ENCODE results near the gene TBC1D30. TPM values are rescaled to one million over a fixed set of nuclear protein-coding genes. Genes with fewer than 3 reads are reported as not detected.
"Not testable (repeated sequence)": the region's sequence is repeated elsewhere in the genome, so short reads cannot be mapped to it uniquely, and the experiment has no call there.

TBC1D30 gene
- polyA plus RNA-seq, 1 donor = 1.4 TPM

DNA sequence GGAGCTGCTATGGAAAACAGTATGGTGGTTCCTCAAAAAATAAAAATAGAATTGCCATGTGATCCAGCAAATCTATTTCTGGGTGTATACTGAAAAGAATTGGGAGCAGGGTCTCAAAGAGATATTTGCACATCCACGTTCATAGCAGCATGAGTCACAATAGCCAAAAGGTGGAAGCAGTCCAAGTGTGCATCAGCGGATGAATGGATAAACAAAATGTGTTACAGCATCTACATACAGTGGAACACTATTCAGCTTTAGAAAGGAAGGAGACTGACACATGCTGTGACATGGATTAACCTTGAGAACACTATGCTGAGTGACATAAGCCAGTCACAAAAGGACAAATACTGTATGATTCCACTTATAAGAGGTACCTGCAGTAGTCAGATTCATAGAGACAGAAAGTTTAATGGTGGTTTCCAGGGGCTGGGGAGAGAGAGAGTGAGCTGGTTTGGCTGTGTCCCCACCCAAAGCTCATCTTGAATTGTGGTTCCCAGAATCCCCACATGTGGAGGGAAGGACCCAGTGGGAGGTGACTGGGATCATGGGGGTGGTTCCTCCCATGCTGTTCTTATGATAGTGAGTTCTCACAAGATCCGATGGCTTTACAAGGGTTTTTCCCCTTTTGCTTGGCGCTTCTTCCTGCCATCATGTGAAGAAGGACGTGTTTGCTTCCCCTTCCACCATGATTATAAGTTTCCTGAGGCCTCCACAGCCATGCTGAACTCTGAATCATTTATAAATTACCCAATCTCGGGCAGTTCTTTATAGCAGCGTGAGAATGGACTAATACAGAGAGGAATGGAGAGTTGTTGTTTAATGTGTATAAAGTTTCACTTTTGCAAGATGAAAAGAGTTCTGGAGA is 17.6 kb upstream of the TBC1D30 start:
- DNase-seq (ENCODE audit: low read depth) = no peak

DNA sequence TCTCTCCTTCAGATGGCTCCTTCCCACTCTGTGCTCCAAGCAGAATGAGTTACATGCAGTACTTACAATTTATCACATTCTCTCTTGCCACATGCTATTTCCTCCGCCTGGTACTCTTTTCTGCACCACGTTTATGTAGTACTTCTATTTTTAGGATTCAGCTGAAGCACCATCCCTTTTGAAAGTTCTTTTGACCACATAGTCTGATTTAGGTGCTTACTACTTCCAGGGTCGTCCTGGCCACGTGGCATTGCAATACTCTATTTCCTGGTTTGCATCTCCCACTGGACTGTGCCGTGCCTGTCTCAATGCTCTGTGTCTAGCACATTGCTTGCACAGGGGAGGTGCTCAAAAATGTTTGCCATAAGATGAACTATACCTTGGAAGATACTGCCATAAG is 16.3 kb upstream of the TBC1D30 start:
- DNase-seq (ENCODE audit: low read depth) = no peak

DNA sequence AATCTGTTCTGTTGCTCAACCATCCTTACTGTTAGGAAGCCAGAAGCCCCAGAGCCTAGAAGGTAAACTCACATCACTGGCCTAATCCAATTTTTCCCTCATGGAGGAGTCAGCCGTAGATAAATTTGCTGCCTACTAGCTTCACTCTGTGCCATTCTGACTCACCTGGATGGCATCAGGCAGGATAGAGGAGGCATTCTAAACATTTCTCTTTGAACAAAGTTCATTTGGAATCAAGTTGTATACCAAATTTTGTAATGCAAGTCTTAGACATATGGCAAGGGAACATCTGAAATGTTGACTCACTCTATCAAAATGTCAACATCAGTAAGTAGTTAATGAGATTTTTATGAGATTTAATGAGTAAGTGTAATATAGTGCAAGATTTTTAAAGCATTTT is 13.6 kb upstream of the TBC1D30 start:
- no peak for DNase-seq (ENCODE audit: low read depth)

DNA sequence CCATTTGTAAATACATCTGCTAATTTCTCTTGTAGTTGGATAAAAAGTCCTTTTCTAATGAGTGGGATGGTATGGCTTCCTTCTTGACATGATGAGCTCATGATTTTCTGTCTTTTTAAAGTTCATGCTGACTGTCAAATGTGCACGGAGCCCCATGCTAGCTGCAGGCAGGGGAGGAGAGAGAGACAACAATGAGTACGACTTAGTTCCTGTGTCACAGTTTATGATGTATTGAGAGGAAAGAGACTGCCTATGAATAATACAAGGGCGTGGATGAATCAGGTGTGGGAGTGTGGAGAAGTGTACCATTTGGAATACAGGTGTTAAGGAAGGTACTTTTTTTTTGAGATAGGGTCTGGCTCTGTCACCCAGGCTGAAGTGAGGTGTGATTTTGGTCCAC is 10.7 kb upstream of the TBC1D30 start:
- DNase-seq (ENCODE audit: low read depth) = no peak

DNA sequence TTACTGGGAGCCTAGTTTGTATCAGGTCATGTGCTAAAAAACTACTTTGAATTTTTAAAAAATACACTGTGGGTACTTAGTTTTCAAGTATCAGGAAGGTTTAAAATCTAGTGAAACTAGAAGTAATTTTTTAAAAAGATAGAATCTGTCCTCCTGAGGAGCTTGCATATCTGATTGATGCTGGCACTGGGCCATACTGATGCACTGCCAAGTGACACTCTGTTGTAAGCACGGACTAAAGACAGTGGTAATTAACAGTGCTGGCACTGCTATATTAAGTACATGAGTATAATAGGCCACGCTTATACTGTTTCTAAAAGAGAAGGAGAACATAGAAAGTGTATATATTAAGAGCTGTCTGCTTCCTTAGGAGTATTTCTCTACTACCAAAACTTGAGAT is 10.0 kb upstream of the TBC1D30 start:
- no peak for DNase-seq (ENCODE audit: low read depth)

DNA sequence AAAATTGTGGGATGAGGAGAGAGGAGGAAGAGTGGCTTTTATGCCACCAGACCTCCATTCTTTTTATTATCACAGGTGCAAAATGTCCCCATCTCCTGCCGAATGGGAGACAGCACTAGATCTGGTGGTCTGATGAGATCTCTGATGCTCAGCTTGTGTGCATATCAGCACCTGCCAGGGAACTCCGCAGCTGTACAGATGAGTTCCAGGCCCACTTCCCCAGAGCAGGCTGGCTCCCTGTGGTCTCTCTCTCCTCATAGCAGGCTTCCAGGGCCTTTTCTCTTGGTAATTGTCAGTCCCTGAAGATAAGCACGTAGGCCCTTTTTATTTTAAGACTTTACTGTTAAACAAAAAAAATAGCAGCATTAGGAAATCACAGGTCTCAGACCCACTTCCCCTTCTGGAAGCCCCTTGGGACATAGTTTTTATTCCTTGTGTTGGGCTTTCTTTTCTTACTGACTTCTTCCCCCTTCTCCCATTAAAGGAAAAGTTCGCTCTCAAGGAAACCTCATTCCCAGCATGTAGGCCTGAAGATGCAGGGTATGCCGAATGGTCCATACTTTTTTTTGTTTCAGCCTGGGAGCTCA is 4.5 kb upstream of the TBC1D30 start:
- no peak for DNase-seq (ENCODE audit: low read depth)

DNA sequence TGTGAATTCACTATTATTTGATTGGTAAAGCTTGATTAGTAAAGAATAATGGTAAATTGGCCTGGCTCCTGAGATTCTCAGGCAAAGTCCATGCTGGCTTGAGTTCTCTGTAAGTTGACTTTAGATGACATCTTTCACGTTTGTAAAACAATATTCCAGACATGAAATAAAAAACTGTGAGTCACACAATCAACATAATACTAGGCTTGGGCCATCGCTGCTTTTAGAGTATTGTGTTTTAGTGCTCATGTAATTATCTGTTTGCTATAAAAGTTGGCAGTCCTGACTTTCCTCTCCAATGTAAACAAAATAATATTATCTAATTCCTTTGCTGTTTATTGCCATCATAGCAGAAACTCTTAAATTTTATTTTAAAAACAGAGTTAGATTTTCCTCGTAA is 3.9 kb upstream of the TBC1D30 start:
- no peak for DNase-seq (ENCODE audit: low read depth)

DNA sequence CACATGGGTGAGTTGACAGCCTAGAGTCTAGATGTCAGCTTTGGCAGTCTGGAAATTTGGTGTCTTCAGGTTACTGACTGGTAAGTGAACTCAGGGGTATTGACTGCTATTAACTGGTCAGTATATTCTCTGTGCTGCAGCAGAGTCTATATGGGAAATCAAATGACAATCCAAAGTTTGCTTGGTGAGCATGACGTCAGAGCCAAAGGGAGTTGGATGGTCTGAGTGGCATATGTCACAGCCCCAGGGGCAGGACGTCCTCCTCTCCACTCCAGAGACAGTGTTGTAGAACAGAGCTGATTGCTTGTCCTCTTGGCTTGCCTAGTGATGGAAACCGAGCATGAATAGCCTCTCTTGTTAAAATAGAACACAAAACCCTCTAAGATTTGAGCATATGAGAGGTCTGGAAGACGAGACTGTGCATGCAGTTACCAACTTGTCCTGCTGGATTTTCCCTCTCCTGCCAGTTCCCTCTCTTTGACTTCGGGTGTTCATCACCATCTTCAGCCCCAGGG is 3.3 kb upstream of the TBC1D30 start:
- no peak for DNase-seq (ENCODE audit: low read depth)

DNA sequence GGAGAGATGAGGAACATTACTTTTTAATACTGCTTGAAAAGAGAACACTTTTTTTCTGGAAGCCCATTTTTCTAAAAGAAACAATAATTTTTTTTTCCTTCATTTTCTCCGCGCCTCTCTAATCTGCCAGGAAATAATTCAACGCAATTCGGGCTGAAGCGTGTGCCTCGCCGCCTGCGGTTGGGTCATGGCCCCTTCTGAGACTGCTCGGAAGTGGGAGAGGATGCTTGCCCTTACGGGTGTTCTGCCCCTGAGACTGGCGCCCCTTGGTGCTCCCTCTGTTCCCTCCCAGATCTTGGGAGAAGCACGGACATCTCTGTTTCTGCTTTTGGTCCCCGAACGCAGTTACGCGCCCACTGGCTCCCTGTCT is 332 bp upstream of the TBC1D30 start:
- no peak for DNase-seq (ENCODE audit: low read depth)

DNA sequence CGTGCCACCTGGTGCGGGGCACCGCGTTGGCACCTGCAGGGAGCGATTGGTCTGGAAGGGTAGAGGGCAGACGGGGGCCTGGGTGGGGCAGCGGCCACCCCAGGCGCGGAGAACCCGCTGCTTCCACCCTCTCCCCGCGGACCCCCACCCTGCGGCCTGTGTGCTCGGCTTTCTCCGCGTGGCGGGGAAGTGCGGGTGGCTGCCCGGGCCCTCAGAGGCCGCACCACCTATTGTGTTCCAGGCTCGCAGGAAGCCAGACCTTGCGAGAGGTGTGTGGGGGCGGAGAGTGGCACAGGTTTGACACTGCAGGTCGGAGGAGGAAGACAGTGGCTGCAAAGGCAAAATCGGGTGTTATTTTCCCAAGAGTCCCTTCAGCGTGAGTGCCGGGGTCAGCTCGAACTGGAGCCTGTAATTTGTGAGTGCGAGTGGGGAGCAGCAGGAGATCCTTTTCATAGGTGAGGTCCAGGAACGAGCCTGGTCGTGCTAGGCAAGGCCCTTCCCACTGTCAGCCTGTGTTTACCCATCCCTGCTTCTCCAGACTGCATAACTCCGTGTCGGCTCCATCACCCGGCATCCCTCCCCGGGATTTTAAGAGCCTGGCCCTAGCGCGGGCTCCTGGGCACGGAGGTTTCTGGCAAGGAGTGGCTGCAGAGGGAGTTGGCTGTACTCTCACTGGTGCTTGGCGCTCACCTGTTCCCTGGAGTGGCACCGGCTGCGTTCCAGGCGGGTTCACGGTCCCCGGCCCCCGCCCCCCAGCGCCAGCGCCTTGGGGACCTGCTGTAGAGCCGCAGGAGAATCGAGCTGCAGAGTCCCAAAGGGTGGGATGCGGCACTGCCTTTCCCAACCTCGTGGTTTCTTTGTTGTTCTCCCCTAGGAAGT is 935 bp downstream of the TBC1D30 start:
- DNase-seq (ENCODE audit: low read depth) = no peak

DNA sequence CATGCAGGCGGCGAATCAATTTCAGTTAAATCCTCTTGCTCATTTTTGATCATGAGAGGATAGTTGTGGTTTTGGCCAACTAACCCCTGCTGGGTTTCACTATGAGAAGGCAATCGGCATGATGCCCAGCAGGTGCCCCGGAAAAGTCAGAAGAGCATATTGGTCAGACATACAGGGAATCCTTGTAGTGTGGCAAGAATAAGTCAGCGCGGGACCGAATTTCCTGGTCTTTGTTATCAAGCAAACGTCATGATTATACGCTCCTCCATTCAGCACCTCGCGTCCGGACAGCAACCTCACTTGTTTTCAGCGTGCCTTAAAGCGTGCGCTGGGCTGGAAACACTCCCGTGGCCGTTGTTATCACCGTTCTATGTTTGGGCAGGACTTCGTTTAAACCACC is 1.8 kb downstream of the TBC1D30 start:
- peak; percentile 32 for DNase-seq (ENCODE audit: low read depth)

DNA sequence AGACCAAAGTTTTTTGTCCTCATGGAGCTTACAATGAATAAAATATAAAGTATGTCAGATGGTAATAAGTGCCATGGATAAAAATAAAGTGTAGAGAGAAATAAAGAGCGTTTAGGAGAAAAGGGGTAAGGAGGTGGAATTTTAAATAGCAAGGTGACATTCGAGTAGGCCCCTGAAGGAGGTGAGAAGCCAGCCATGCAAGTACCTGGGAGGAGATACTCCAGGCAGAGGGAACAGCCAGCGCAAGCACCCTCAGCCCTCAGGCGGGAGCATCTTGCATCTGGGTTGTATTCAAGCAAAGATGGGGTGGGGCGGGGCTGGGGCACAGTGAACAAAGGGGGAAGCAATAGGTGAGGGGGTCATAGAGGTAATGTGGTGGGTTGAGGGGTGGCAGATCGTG is 4.3 kb downstream of the TBC1D30 start:
- no peak for DNase-seq (ENCODE audit: low read depth)

DNA sequence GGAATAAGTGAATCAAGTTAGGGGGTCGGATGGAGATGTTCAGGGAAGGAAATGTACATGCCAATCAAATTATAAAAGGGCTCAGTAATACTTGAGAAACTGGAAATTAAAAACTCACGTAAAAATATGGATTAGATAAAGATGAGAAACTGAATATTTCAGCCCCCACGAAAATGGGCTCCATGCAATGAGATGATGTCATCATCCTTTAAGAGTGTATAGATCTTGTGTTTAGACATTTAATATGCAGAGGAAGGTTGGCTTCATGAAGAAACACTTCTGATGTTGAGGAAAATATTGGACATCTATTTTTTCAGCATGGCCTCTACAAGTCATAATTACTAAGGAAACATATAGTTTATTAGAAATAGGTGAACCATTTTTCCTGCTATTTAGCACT is 9.5 kb downstream of the TBC1D30 start:
- DNase-seq (ENCODE audit: low read depth) = no peak

DNA sequence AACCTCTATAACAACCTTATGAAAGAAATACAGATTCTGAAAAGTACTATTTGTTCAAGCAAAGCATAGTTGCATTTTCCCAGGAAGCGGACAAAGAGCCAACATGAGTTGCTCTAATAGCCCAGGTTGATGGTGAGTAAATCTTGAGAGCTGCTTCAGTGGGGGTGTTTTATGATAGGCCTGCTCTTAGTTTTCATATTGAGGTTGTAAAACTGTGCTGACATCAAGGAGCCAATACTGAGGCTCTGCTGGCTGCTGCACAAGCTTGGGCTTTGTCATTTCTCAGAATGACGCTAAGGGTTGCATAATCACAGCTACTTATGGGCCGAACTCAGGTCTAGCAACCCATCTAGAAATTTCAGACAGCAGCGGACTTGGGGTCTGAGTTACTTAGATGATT is 11.5 kb downstream of the TBC1D30 start:
- DNase-seq (ENCODE audit: low read depth) = no peak

DNA sequence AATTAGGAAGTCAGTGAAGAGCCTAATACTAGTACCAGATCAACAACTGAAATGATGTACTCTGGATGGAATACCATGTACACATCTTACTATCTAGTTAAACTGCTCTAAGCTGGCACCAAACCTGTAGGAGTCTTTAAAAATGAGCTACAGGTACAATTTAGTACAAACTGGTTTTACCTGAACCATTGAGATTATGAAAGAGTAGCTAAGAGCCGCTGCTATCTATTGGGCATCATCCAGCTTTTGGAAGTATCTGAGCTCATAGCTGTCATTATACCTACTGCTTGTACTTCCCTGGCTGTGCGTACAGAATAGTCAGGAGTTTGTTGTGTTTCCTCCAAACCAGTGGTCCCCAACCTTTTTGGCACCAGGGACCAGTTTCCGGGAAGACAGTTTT is 12.4 kb downstream of the TBC1D30 start:
- no peak for DNase-seq (ENCODE audit: low read depth)

DNA sequence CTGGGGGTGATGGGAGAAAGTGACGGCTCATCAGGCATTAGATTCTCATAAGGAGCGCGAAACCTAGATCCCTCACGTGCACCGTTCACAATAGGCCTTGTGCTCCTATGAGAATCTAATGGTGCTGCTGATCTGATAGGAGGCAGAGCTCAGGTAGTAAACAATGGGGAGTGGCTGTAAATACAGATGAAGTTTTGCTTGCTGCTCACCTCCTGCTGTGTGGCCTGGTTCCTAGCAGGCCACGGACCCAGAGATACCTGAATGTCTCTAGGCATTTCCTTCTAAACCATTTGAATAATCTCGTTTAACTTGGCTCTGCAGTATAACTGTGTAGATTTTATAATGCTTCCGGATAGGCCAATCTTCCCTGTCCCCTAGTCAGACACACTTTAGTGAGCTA is 13.0 kb downstream of the TBC1D30 start:
- no peak for DNase-seq (ENCODE audit: low read depth)

DNA sequence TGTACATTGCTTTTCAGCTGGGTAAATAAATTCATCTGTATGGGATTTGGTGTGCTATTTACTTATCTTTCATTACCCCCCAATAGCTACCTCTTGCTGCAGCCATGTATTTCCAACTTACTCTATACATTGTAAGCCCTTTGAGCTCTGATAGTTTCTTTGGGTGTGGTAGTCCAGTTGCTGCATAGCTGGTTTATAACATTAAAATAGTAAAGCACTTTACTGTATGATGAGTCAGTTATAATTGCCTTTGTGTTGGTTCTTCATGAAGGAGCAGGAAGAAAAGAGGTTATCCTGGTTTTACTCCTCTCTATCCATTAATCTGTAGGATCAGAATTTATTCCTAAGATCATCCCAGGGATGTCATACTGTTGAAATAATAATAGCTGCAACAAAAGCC is 15.7 kb downstream of the TBC1D30 start:
- DNase-seq (ENCODE audit: low read depth) = no peak

DNA sequence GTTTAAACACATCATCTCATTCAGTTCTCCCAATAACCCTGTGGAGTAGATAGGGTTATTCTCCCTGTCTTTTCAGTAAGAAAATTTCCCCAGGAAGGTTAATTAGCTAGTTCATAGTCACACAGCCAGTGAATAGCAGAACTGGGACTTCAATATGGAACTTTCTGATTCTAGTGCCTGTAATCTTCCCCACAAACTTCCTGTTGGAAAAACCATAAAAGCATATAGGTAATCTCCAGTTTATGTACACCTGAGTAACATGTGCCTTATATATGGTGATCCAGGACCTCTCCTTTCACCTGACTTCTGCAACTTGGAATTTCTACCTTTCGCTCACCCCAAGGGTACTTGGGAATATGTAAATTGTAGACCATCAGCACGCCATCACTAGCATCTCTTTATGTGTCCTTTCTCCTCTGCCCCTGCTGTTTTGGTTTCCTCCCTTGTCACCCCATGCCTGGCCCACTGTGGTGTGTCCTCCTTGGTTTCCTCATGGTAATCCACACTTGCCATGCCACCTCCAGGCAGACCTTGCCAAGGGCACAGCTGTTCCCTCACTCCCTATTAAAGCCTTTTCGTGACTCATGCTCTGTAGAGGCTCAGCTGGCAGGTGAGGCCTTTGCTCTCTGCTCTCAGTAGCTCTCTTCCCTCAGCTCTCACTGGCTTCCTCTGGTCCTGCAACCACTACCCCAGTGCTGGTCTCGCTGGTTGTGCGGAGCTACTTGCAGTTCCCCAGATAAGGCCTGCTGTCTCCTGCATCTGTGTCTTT is 16.7 kb downstream of the TBC1D30 start:
- DNase-seq (ENCODE audit: low read depth) = no peak

DNA sequence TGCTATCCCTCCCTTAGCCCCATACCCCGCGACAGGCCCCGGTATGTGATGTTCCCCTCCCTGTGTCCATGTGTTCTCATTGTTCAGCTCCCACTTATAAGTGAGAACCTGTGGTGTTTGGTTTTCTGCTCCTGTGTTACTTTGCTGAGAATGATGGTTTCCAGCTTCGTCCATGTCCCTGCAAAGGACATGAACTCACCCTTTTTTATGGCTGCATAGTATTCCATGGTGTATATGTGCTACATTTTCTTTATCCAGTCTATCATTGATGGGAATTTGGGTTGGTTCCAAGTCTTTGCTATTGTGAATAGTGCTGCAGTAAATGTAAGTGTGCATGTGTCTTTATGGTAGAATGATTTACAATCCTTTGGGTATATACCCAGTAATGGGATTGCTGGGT is 24.0 kb downstream of the TBC1D30 start:
- not testable (repeated sequence) for DNase-seq (ENCODE audit: low read depth)

DNA sequence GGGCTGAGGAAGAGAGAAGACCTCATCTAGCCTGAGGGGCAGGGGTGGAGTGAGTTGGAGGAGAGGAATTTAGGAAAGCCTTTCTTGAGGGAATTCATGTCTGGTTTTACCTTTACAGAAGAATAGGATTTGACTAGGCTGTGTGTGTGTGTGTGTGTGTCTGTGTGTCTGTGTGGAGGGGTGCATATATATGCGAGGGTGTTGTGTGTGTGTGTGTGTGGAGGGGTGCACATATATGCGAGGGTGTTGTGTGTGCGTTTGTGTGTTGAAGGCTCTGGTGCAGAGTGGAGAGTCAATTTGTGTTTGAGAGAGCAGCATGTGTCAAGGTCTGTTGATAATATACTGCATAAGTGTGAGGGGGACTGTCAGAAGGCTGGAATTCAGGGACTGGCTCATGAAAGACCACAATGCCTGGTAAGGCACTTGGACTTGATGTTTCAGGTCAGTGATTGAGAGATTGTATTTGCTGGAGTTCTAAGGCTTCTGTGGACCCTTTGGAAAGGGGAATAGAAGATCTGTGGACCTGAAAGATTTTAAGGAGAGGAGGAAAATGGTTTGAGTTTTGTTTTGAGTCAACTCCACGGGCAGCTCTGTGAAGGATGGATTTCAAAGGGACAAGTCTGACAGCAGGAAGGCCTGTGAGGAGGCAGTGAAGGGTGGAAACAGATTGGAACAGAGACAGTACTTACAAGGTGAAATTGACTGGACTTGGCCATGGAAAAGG is 34.6 kb downstream of the TBC1D30 start:
- no peak for DNase-seq (ENCODE audit: low read depth)

DNA sequence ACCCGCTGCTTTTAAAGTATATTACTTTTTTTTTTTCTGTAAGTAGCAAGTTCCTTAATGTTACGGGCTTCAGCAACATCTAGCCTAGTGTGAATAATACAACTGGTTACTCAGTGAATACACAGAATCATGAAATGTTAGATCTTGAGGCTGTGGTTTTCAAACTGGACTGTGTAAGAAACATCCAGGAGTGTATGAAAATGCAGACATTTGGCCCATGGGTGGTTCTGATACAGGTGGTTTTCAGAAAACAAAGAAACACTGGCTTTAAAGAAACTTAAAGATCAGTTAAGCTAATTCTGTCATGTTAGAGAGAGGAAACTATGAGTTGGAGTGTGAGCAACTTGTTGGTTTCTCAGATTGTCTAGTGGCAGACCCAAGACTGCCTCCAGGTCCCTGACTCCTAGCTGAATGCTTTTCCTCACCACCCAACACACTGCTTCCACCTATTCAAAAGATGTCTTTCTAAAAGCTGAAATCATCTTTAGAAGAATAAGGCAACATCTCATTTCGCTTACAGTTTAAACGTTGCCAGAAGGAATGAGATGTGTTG is 36.1 kb downstream of the TBC1D30 start:
- no peak for DNase-seq (ENCODE audit: low read depth)

Data from forelimb muscle (tissue), 1 donor.